Small intestine (tissue), 7 donors: ENCODE results near the gene TOM1. TPM values are rescaled to one million over a fixed set of nuclear protein-coding genes. Genes with fewer than 3 reads are reported as not detected.

ENCODE experiments used
- DNase-seq, 2 donors: peaks; one replicate each; pipeline versions ENCODE4 v3.0.0 to v3.0.0-alpha.2; 2013
- FAIRE-seq: peaks from 2 replicates; lab custom pipeline; 2012; peaks lifted over from hg19 to GRCh38; lab: Jason Lieb, UNC
- H3K27ac ChIP-seq, 3 donors: one replicate each; pipeline ENCODE4 v1.5.1; 2013; ENCODE audit warnings: low read length in 2 of 3, mild to moderate bottlenecking in 2 of 3, control low read depth in 1 of 3, inconsistent platforms in 1 of 3, low read depth in 1 of 3, moderate library complexity in 1 of 3
- H3K27me3 ChIP-seq, 3 donors: one replicate each; pipeline ENCODE4 v1.6.1; 2013; ENCODE audit warnings: low read length in 3 of 3, inconsistent platforms in 1 of 3; ENCODE audit not compliant: control insufficient read depth in 3 of 3, insufficient read depth in 3 of 3
- H3K36me3 ChIP-seq, 3 donors: one replicate each; pipeline ENCODE4 v1.6.1; 2013; ENCODE audit warnings: low read length in 3 of 3, inconsistent platforms in 1 of 3, low read depth in 1 of 3, mild to moderate bottlenecking in 1 of 3, moderate library complexity in 1 of 3; ENCODE audit not compliant: control insufficient read depth in 3 of 3, insufficient read depth in 2 of 3
- H3K4me1 ChIP-seq, 3 donors: one replicate each; pipeline ENCODE4 v1.6.1; 2013; ENCODE audit warnings: low read length in 2 of 3, inconsistent platforms in 1 of 3, low read depth in 1 of 3, mild to moderate bottlenecking in 1 of 3, moderate library complexity in 1 of 3; ENCODE audit not compliant: control insufficient read depth in 3 of 3, insufficient read depth in 2 of 3
- H3K4me3 ChIP-seq, 3 donors: one replicate each; pipeline ENCODE4 v1.5.1; 2013; ENCODE audit warnings: low read length in 3 of 3, control low read depth in 1 of 3, inconsistent platforms in 1 of 3, low read depth in 1 of 3, mild to moderate bottlenecking in 1 of 3, moderate library complexity in 1 of 3
- H3K9me3 ChIP-seq, 2 donors: one replicate each; pipeline ENCODE4 v1.6.1; 2013; ENCODE audit warnings: low read depth in 1 of 2, low read length in 1 of 2; ENCODE audit not compliant: control insufficient read depth in 2 of 2, insufficient read depth in 1 of 2
- WGBS, 3 donors: extraction: QIAGEN DNeasy Blood & Tissue Kit; methylation state at CpG; one replicate each; pipeline ENCODE4 v1.1.7; 2013; 5-methylcytosine and 5-hydroxymethylcytosine counted together
- polyA plus RNA-seq, 4 donors: library from polyadenylated mRNA; stranded (reverse) in 3 of 4; unstranded in 1 of 4; fragments of 200-250 nt in 3 of 4; fragments of 120-200 nt in 1 of 4; gene quantifications; one replicate each; pipeline versions ENCODE4 v1.2.1 to v1.2.3, GENCODE V29; 2013
- donor health status: healthy with polysubstance abuse.
- donor health status: control.
- donor health status: control.
- donor health status: Bipolar disorder and iron deficiency.
- donor health status: healthy.

The TOM1 gene
- polyA plus RNA-seq, 4 donors, result 46.6 to 112 (median 91.0) TPM

GRCh38 chr22:35264986-35265385 is 34.7 kb upstream of the TOM1 start:
- peaks cover 0 to 4% (median 0%) of the 10 kb centered on the region in 3 donors for H3K4me1 ChIP-seq
- H3K27me3 ChIP-seq, result no peaks in the 10 kb centered on the region
- no peaks in the 10 kb centered on the region for H3K9me3 ChIP-seq
- no peak for FAIRE-seq
- H3K36me3 ChIP-seq, result peaks cover 18 to 32% (median 24%) of the 10 kb centered on the region in 3 donors
- 94 to 95% (median 94%) methylated on average over 7 of the region's 7 CpGs for WGBS, 3 donors
- H3K27ac ChIP-seq, result no peak overlapping the region
- DNase-seq, result no peak
- no peak overlapping the region for H3K4me3 ChIP-seq

DNA sequence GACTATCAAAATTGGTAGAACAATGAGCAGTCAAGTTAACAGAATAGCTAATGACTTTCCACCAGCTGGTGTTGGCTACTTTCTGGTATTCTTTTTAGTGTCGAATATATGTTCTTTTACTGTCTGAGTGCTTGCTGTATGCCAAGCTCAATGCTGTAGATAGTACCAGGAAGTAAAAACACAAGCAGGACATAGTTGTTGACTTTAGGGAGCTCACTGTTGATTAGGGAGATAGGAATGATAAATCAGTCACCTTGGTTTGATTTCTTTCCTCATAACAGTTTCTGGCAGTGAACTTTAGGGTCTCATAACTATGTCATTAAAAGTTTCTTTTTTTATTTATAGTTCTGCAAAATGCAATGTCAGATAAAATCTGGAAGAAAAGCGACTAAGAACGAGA is 33.4 kb upstream of the TOM1 start:
- Histone ChIP-seq H3K36me3 (peaks cover 20 to 36% (median 24%) of the 10 kb centered on the region in 3 donors), H3K4me3 (no peak overlapping the region), H3K9me3 (no peaks in the 10 kb centered on the region), H3K27me3 (no peaks in the 10 kb centered on the region), H3K4me1 (peaks cover 0 to 4% (median 0%) of the 10 kb centered on the region in 3 donors), H3K27ac (no peak overlapping the region)
- no peak for FAIRE-seq
- DNase-seq, result peak in 1 of 2 donors; percentile 37
- WGBS, 3 donors, result 44 to 71% (median 57%) methylated on average over 3 of the region's 3 CpGs

GRCh38 chr22:35269630-35270029 is 30.1 kb upstream of the TOM1 start:
- Histone ChIP-seq H3K27me3 (no peaks in the 10 kb centered on the region), H3K4me1 (peaks cover 0 to 4% (median 0%) of the 10 kb centered on the region in 3 donors), H3K4me3 (no peak overlapping the region), H3K36me3 (peaks cover 17 to 31% (median 20%) of the 10 kb centered on the region in 3 donors), H3K27ac (no peak overlapping the region), H3K9me3 (no peaks in the 10 kb centered on the region)
- peak in 1 of 2 donors; percentile 69 for DNase-seq
- 41 to 84% (median 55%) methylated on average over 3 of the region's 3 CpGs for WGBS, 3 donors
- no peak for FAIRE-seq

DNA sequence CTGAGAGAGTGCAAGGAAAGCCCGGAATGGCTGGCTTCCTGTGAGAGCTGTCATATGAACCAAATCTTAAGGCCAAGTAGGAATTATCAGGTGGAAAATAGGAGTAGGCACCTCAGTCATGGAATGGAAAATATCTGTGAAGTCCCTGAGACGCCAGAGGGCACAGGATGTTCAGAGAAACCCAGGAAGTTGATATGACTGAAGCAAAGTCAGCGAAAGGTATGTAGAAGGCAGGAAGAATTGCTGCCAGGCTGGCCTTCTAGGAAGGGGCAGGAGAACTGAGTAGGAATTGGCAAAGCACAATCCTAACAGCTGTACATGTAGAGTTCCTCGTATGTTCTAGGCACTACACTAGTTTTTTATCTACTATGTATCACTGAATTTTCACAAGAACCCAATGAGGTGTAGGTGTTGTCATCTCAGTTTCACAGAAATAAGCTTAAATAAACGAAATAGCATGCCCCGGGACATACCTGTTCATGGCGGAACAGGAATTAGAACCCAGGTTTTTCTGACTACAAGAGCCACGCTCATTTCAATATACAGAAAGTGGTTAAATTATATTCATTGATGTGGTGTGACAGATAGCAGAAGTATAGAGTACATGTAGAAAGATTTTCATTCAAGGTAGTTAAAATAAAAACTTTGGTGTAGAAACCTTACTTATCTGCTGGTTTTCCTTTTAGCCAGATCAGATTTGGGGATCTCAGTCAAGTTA is 25.4 kb upstream of the TOM1 start:
- no peak for FAIRE-seq
- H3K4me1 ChIP-seq, result no peaks in the 10 kb centered on the region
- H3K9me3 ChIP-seq, result no peaks in the 10 kb centered on the region
- H3K4me3 ChIP-seq, result no peak overlapping the region
- H3K36me3 ChIP-seq, result peaks cover 9 to 30% (median 10%) of the 10 kb centered on the region in 3 donors
- WGBS, 3 donors, result 90 to 93% (median 93%) methylated on average over 8 of the region's 8 CpGs
- no peak for DNase-seq
- H3K27ac ChIP-seq, result no peak overlapping the region
- H3K27me3 ChIP-seq, result no peaks in the 10 kb centered on the region

DNA sequence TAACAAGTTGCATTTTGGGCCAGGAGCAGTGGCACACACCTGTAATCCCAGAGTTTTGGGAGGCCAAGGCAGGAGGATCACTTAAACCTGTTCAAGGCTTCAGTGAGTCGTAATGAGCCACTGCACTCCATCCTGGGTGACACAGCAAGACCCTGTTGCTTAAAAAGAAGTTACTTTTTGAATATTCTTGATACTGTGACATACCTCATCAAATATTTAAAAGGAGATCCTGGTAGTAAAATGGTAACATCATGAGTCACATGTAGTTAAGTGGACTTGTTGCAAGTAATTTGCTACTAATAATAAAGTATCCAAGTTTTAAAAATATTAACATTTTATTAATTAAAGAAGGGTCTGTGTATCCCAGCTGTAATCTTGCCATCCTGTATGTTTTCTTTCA is 24.1 kb upstream of the TOM1 start:
- no peak for DNase-seq
- peaks cover 3 to 26% (median 10%) of the 10 kb centered on the region in 3 donors for H3K36me3 ChIP-seq
- no peaks in the 10 kb centered on the region for H3K4me1 ChIP-seq
- no peak overlapping the region for H3K27ac ChIP-seq
- WGBS, 3 donors, result 85 to 97% (median 94%) methylated on average over 1 of the region's 1 CpG
- H3K4me3 ChIP-seq, result no peak overlapping the region
- no peak for FAIRE-seq
- no peaks in the 10 kb centered on the region for H3K27me3 ChIP-seq
- H3K9me3 ChIP-seq, result no peaks in the 10 kb centered on the region

DNA sequence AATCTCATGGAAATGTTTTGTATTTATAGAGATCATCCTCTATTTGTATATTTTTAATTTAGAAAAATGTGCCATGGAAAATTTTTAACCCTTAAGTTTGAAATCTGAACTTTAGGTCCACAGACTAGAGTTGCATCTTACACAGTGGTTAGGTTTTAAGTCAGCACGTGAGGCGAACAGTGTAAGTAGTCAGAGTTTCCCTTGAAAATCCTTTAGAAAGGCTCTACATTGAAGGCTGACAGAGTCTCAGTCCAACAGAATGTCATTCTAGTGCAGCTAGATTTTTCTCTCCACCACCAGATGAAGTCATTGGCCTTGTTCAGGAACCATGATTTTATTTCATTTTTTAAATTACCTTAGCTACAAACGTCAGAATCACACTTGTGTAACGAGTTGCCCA is 23.7 kb upstream of the TOM1 start:
- WGBS, 3 donors, result 79 to 84% (median 80%) methylated on average over 4 of the region's 4 CpGs
- Histone ChIP-seq H3K36me3 (peaks cover 3 to 23% (median 10%) of the 10 kb centered on the region in 3 donors), H3K27me3 (no peaks in the 10 kb centered on the region), H3K9me3 (no peaks in the 10 kb centered on the region), H3K27ac (no peak overlapping the region), H3K4me3 (no peak overlapping the region), H3K4me1 (no peaks in the 10 kb centered on the region)
- FAIRE-seq, result no peak
- DNase-seq, result no peak

- no peaks in the 10 kb centered on the region for H3K27me3 ChIP-seq
- no peaks in the 10 kb centered on the region for H3K4me1 ChIP-seq
- no peaks in the 10 kb centered on the region for H3K9me3 ChIP-seq
- no peak overlapping the region for H3K4me3 ChIP-seq
- 84 to 96% (median 86%) methylated on average over 1 of the region's 1 CpG for WGBS, 3 donors
- no peak for FAIRE-seq
- DNase-seq, result no peak
- H3K27ac ChIP-seq, result no peak overlapping the region
- peaks cover 6 to 27% (median 10%) of the 10 kb centered on the region in 3 donors for H3K36me3 ChIP-seq
These were observed 11.6 kb upstream of the TOM1 start for GRCh38 chr22:35288116-35288515.

DNA sequence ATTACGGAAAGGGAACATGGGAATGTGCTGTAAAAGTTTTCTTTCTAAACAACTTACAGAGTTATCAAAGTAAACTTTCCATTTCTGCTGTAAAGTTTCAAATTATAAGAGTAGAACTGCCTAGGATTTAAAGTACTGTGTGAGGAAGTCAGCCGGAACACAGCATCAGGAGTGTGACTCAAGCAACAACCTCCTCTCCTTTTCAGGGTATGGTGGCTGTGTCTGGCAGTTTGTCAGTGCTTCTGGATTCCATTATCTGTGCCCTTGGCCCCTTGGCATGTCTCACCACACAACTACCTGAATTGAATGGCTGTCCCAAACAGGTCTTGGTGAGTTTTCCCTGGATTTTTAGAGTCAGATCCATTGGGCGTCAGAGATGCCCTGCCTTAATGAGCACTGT is 6.9 kb upstream of the TOM1 start:
- Histone ChIP-seq H3K9me3 (no peaks in the 10 kb centered on the region), H3K4me1 (peaks cover 0 to 4% (median 0%) of the 10 kb centered on the region in 3 donors), H3K27me3 (no peaks in the 10 kb centered on the region), H3K36me3 (peaks cover 5 to 25% (median 11%) of the 10 kb centered on the region in 3 donors), H3K4me3 (no peak overlapping the region), H3K27ac (no peak overlapping the region)
- WGBS, 3 donors, result 94 to 100% (median 94%) methylated on average over 3 of the region's 3 CpGs
- no peak for DNase-seq
- FAIRE-seq, result no peak
